Activated CD4-positive, CD25-positive, alpha-beta regulatory T cell (primary cell): ENCODE results near the gene TEAD1.

Source experiments
- DNase-seq, 4 experiments: peaks; one replicate each; lab custom pipeline; 2025; lab: John Stamatoyannopoulos, UW

Gene TEAD1

GRCh38 chr11:12764187-12764914 lies 90.1 kb downstream of the TEAD1 start:
- DNase-seq: no peak

GRCh38 chr11:12765428-12765827 lies 91.2 kb downstream of the TEAD1 start:
- DNase-seq: no peak

GRCh38 chr11:12767027-12767426 lies 92.8 kb downstream of the TEAD1 start:
- DNase-seq: no peak

GRCh38 chr11:12767577-12767976 lies 93.4 kb downstream of the TEAD1 start:
- DNase-seq: no peak

GRCh38 chr11:12768726-12769673 lies 94.8 kb downstream of the TEAD1 start:
- no peak for DNase-seq

GRCh38 chr11:12769834-12770345 lies 95.7 kb downstream of the TEAD1 start:
- DNase-seq: no peak

- DNase-seq: no peak
These were observed 96.2 kb downstream of the TEAD1 start for GRCh38 chr11:12770435-12770834.

GRCh38 chr11:12770966-12771597 lies 96.9 kb downstream of the TEAD1 start:
- DNase-seq: no peak

- DNase-seq: no peak
These were observed 97.7 kb downstream of the TEAD1 start for GRCh38 chr11:12771875-12772274.

GRCh38 chr11:12772324-12772723 lies 98.1 kb downstream of the TEAD1 start:
- no peak for DNase-seq

- DNase-seq: no peak
These were observed 99.4 kb downstream of the TEAD1 start for GRCh38 chr11:12773591-12773990.

- no peak for DNase-seq
These were observed 101.7 kb downstream of the TEAD1 start for GRCh38 chr11:12775955-12776354.

GRCh38 chr11:12777208-12777874 lies 103.1 kb downstream of the TEAD1 start:
- no peak for DNase-seq

GRCh38 chr11:12778240-12778905 lies 104.2 kb downstream of the TEAD1 start:
- no peak for DNase-seq

GRCh38 chr11:12783765-12784164 lies 109.5 kb downstream of the TEAD1 start:
- DNase-seq: no peak

GRCh38 chr11:12784445-12784844 lies 110.2 kb downstream of the TEAD1 start:
- DNase-seq: no peak

- DNase-seq: no peak
These were observed 110.8 kb downstream of the TEAD1 start for GRCh38 chr11:12784987-12785386.

GRCh38 chr11:12785901-12786300 lies 111.7 kb downstream of the TEAD1 start:
- no peak for DNase-seq

- DNase-seq: no peak
These were observed 112.2 kb downstream of the TEAD1 start for GRCh38 chr11:12786450-12786849.

- no peak for DNase-seq
These were observed 112.7 kb downstream of the TEAD1 start for GRCh38 chr11:12786891-12787290.

GRCh38 chr11:12787847-12788246 lies 113.6 kb downstream of the TEAD1 start:
- DNase-seq: no peak
